HFFc6 (cell line): ENCODE results near the gene SH3TC1. TPM values are rescaled to one million over a fixed set of nuclear protein-coding genes. Genes with fewer than 3 reads are reported as not detected.

Experiments
- DNase-seq: peaks from one replicate; pipeline ENCODE4 v3.0.0-alpha.2; 2018
- H3K27ac Mint-ChIP-seq: 2 replicates; pipeline ENCODE4 v1.8.0; 2020; ENCODE audit warnings: mild to moderate bottlenecking, mixed read lengths
- H3K27me3 Mint-ChIP-seq: 2 replicates; pipeline ENCODE4 v1.8.0; 2021; ENCODE audit warnings: mild to moderate bottlenecking, moderate library complexity, mixed read lengths; ENCODE audit not compliant: insufficient read depth
- H3K36me3 Mint-ChIP-seq: 2 replicates; pipeline ENCODE4 v1.8.0; 2021; ENCODE audit warnings: low read depth, mixed read lengths
- H3K4me1 Mint-ChIP-seq: 2 replicates; pipeline ENCODE4 v1.8.0; 2020; ENCODE audit warnings: low read depth, mixed read lengths
- H3K4me3 Mint-ChIP-seq: 2 replicates; pipeline ENCODE4 v1.8.0; 2020; ENCODE audit warnings: mild to moderate bottlenecking, moderate library complexity, mixed read lengths
- H3K9me3 Mint-ChIP-seq: 2 replicates; pipeline ENCODE4 v1.8.0; 2020; ENCODE audit warnings: mild to moderate bottlenecking, mixed read lengths
- total RNA-seq, 6 experiments: library from RNA; stranded (reverse); fragmentation: NEBNext Ultra II Directional; extraction: Animal tissue kit (Norgen Biotek cat#: 25700); gene quantifications; 2 replicates in 1 of 6; 3 replicates in 5 of 6; pipeline ENCODE4 v1.2.3, GENCODE V29; 2021
- TF ChIP-seq, protein P1 (sequence below): fragments of 200-600 bp; sonication (generic); IDR thresholded peaks from 2 replicates; pipeline ENCODE4 v1.5.0; 2021; ENCODE audit warnings: antibody characterized with exemption, mild to moderate bottlenecking

Gene SH3TC1
- total RNA-seq, 6 experiments from 2014 or later: 0.34 to 1.4 (median 0.86) TPM

DNA sequence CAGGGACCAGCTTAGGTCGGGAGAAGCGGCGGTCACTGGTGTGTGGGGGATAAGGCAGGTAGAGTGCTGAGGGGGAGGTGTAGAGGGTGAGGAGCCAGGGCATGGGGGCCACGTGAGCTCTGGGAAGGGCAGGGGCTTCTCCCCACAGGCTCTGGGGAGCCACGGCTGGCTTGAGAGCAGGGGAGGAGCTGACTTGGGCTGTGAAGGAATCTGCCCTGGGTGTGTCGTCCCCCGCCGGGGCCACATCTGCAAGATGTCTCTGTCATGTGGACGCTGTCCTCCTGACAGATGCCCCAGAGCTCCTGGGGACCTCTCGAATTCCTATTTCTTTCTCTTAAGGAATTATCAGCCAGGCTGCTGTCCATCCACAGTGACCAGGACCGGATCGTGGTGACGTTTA lies 15.0 kb downstream of the SH3TC1 start:
- TF ChIP-seq, protein P1, sequence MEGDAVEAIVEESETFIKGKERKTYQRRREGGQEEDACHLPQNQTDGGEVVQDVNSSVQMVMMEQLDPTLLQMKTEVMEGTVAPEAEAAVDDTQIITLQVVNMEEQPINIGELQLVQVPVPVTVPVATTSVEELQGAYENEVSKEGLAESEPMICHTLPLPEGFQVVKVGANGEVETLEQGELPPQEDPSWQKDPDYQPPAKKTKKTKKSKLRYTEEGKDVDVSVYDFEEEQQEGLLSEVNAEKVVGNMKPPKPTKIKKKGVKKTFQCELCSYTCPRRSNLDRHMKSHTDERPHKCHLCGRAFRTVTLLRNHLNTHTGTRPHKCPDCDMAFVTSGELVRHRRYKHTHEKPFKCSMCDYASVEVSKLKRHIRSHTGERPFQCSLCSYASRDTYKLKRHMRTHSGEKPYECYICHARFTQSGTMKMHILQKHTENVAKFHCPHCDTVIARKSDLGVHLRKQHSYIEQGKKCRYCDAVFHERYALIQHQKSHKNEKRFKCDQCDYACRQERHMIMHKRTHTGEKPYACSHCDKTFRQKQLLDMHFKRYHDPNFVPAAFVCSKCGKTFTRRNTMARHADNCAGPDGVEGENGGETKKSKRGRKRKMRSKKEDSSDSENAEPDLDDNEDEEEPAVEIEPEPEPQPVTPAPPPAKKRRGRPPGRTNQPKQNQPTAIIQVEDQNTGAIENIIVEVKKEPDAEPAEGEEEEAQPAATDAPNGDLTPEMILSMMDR: no peak
- H3K4me1 Mint-ChIP-seq: peaks cover 5% of the 10 kb centered on the region; the same call in 1 of the 2 replicates
- no peak overlapping the region for H3K4me3 Mint-ChIP-seq
- H3K27ac Mint-ChIP-seq: no peak overlapping the region
- peaks cover 36% of the 10 kb centered on the region for H3K27me3 Mint-ChIP-seq
- H3K36me3 Mint-ChIP-seq: no peaks in the 10 kb centered on the region
- no peaks in the 10 kb centered on the region for H3K9me3 Mint-ChIP-seq
- DNase-seq: no peak

DNA sequence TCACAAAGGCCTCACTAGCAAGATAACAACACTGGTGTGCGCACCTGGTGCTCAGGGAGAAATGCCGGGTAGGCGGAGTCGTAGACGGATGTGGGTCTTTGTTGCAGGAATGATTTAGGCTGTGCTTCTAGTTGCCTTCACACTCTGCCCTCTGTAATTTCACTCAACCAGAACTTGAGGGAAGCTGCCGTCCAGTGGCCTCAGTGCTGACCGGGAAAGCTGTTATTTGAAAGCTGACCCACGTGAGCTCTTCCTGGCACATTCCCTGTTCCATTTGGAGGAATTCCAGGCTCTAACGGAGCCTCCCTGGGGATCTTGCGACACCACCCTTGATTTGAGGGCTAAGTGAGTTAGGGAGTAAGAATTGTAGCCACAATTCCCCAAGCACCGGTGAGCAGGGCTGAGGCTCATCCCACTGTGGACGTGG lies 15.9 kb downstream of the SH3TC1 start:
- Mint-ChIP-seq H3K4me1 (peaks cover 5% of the 10 kb centered on the region; the same call in 1 of the 2 replicates), H3K36me3 (no peaks in the 10 kb centered on the region)
- TF ChIP-seq, protein P1: no peak

DNA sequence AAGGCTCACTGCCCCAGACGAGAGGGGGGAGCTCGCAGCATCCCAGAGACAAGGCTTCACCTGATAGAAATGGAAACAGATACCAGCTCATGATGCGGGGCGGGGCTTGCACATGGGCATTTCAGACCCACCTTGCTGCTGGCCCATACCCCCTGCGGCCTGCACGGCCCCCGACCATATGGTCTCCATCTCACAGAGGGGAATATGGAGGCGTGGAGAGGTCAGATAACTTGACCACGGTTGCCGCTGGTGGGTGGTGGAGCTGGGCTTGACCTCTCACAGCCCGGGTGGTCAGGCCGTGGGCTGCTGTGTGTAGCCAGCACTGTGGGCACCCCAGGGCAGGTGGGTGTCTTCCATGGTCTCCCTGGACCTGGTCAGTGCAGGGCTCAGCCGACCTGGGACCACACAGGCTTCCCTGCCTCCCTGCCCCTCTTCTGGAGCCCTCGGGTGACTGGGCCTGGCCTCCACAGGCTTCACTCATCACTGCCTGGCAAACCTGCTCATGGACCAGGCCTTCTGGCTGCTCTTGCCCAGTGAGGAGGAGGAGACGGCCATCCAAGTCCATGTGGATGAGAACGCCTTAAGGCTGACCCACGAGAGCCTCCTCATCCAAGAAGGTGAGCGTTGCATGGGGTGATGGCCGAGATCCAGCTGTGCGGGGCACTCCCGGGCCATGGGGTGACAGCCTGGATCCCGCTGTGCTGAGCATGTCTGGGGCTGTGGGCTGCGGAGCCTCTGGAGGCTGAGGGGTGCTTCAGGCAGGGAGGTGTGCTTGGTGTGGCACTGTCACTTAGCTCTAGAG lies 16.8 kb downstream of the SH3TC1 start:
- Mint-ChIP-seq H3K9me3 (no peaks in the 10 kb centered on the region), H3K4me1 (peaks cover 5% of the 10 kb centered on the region; the same call in 1 of the 2 replicates), H3K27ac (no peak overlapping the region), H3K27me3 (peaks cover 41% of the 10 kb centered on the region), H3K36me3 (no peaks in the 10 kb centered on the region), H3K4me3 (no peak overlapping the region)
- TF ChIP-seq, protein P1: no peak
- DNase-seq: no peak

More for the DNA sequence above, 15.9 kb downstream of the SH3TC1 start:
- peak; percentile 50 for DNase-seq
- Mint-ChIP-seq H3K4me3 (no peak overlapping the region), H3K27ac (no peak overlapping the region), H3K9me3 (no peaks in the 10 kb centered on the region), H3K27me3 (peaks cover 38% of the 10 kb centered on the region)

DNA sequence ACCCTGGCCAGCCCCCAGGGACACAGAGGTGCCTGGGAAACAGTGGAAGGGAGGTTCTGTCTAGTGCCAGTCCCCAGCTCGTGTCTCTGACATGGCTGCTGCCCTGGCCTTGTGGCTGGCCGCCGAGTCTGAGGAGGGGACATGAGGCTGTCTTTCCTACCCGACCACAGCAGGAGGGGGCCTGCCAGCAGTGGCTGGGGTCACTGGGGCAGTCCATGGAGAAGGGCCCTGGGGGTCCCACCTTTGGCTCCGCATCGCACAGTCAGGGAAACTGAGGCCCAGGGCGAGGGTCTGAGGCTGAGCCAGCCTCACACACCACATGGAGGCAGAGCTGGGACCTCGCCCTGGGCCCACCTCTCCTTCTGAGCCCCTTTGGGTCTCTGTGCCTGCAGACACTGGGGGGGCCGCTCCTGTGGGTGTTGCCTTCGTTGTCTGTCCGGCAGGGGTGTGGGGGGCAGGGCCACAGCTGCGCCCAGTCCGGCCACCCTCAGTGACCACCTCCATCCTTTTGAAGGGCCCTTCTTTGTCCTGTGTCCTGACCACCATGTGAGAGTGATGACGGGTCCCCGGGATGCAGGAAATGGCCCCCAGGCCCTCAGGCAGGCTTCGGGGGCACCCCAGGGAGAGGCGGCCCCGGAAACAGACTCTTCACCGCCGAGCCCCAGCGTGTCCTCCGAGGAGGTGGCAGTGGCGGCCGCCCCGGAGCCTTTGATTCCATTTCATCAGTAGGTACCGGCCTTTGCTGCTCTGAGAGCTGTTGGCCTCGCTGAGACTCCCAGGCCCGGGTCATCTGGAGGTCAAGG lies 17.6 kb downstream of the SH3TC1 start:
- peaks cover 12% of the 10 kb centered on the region for H3K4me1 Mint-ChIP-seq

GRCh38 chr4:8217246-8217511 lies 18.1 kb downstream of the SH3TC1 start:
- Mint-ChIP-seq H3K36me3 (no peaks in the 10 kb centered on the region), H3K27me3 (peaks cover 36% of the 10 kb centered on the region), H3K9me3 (no peaks in the 10 kb centered on the region), H3K4me3 (no peak overlapping the region), H3K27ac (no peak overlapping the region), H3K4me1 (peaks cover 17% of the 10 kb centered on the region)
- no peak for DNase-seq
- TF ChIP-seq, protein P1: no peak

More for the DNA sequence above, 17.6 kb downstream of the SH3TC1 start:
- TF ChIP-seq, protein P1: no peak
- H3K27ac Mint-ChIP-seq: no peak overlapping the region
- H3K36me3 Mint-ChIP-seq: no peaks in the 10 kb centered on the region
- no peak for DNase-seq
- no peaks in the 10 kb centered on the region for H3K9me3 Mint-ChIP-seq
- H3K27me3 Mint-ChIP-seq: peaks cover 41% of the 10 kb centered on the region
- no peak overlapping the region for H3K4me3 Mint-ChIP-seq
